A549 (cell line): ENCODE data around the gene PDE4D. TPM values are rescaled to one million over a fixed set of nuclear protein-coding genes. Genes with fewer than 3 reads are reported as not detected.

Experiments
- ATAC-seq, 2 experiments: fragments of 200-7000 bp in 1 of 2; fragments of >200 bp in 1 of 2; cut with Nextera tagmentation in 1 of 2; cut with Tn5 transposase in 1 of 2; 3 replicates each; pipeline versions ENCODE4 v1.8.0 to v1.9.1; 2018 to 2020; ENCODE audit warnings: mild to moderate bottlenecking in 1 of 2, moderate library complexity in 1 of 2
- CTCF ChIA-PET: fragments of 300-600 bp; sonication (Branson Sonifier 250); formaldehyde crosslinking; extraction: SDS; loops from one replicate; lab custom pipeline; 2021; ENCODE audit warnings: antibody characterized with exemption, inconsistent platforms; lab: Yijun Ruan, JAX
- POLR2A ChIA-PET: fragments of 350-600 bp; formaldehyde crosslinking; extraction: SDS; loops from one replicate; lab custom pipeline; 2021; ENCODE audit warnings: antibody characterized with exemption, inconsistent platforms; lab: Yijun Ruan, JAX
- DNase-seq, 2 experiments: peaks; one replicate each; pipeline versions ENCODE4 v3.0.0 to v3.0.0-alpha.2; 2011 to 2016; ENCODE audit warnings: low read depth in 1 of 2, low spot score in 1 of 2
- FAIRE-seq: peaks from 2 replicates; lab custom pipeline; 2011; peaks lifted over from hg19 to GRCh38; lab: Jason Lieb, UNC
- H3K27ac ChIP-seq, 2 experiments: fragments of >200 bp; sonication (Bioruptor Twin); formaldehyde crosslinking; 3 replicates each; pipeline ENCODE4 v1.5.1; 2016 to 2017
- H3K4me1 ChIP-seq: fragments of >200 bp; sonication (Bioruptor Twin); formaldehyde crosslinking; 3 replicates; pipeline ENCODE4 v1.6.1; 2016
- H3K4me2 ChIP-seq: fragments of >200 bp; sonication (Bioruptor Twin); formaldehyde crosslinking; 3 replicates; pipeline ENCODE4 v1.6.1; 2016
- H3K4me3 ChIP-seq: fragments of >200 bp; sonication (Bioruptor Twin); formaldehyde crosslinking; 3 replicates; pipeline ENCODE4 v1.5.1; 2016
- H3K9me3 ChIP-seq: fragments of >200 bp; sonication (Bioruptor Twin); formaldehyde crosslinking; 3 replicates; pipeline ENCODE4 v1.6.1; 2016
- CHD4 ChIP-seq: fragments of 200-600 bp; sonication (generic); IDR thresholded peaks from 2 replicates; pipeline ENCODE4 v1.6.1; 2016; ENCODE audit warnings: antibody characterized with exemption, mild to moderate bottlenecking, borderline replicate concordance
- EHF ChIP-seq: fragments of 250-450 bp; sonication (Bioruptor Pico); IDR thresholded peaks from 2 replicates; pipeline ENCODE4 v1.5.0; 2020; ENCODE audit warnings: mild to moderate bottlenecking
- EHMT2 ChIP-seq: fragments of 200-600 bp; sonication (generic); IDR thresholded peaks from 2 replicates; pipeline ENCODE4 v1.6.1; 2016; ENCODE audit warnings: antibody characterized with exemption, low read depth, mild to moderate bottlenecking, moderate library complexity
- EP300 ChIP-seq, 2 experiments: fragments of >200 bp; sonication (Bioruptor Twin); formaldehyde crosslinking; IDR thresholded peaks; 2 replicates in 1 of 2; 3 replicates in 1 of 2; pipeline ENCODE4 v1.6.1; 2016 to 2017
- ESRRA ChIP-seq: fragments of 150-350 bp; IDR thresholded peaks from 2 replicates; pipeline ENCODE4 v1.6.1; 2014; ENCODE audit warnings: mild to moderate bottlenecking, low read length, borderline replicate concordance
- GATA3 ChIP-seq: IDR thresholded peaks from 2 replicates; pipeline ENCODE4 v1.6.1; 2012; ENCODE audit warnings: borderline replicate concordance
- HDAC2 ChIP-seq: fragments of 200-600 bp; sonication (generic); IDR thresholded peaks from 2 replicates; pipeline ENCODE4 v1.6.1; 2016
- HOXB13 ChIP-seq: fragments of 250-450 bp; sonication (Bioruptor Pico); IDR thresholded peaks from 2 replicates; pipeline ENCODE4 v1.5.0; 2020; ENCODE audit warnings: low read depth, mild to moderate bottlenecking, moderate library complexity
- HOXB5 ChIP-seq: fragments of 250-450 bp; sonication (Bioruptor Pico); IDR thresholded peaks from 2 replicates; pipeline ENCODE4 v1.5.0; 2020; ENCODE audit warnings: mild to moderate bottlenecking, moderate library complexity
- JUN ChIP-seq, 2 experiments: fragments of >200 bp; sonication (Bioruptor Twin); formaldehyde crosslinking; IDR thresholded peaks; 2 replicates in 1 of 2; 3 replicates in 1 of 2; pipeline ENCODE4 v1.6.1; 2016 to 2017
- KDM1A ChIP-seq: fragments of 200-600 bp; sonication (generic); IDR thresholded peaks from 2 replicates; pipeline ENCODE4 v1.6.1; 2016; ENCODE audit warnings: low read depth, mild to moderate bottlenecking
- MAFK ChIP-seq: fragments of 450-650 bp; IDR thresholded peaks from 2 replicates; pipeline ENCODE4 v1.6.1; 2014; ENCODE audit not compliant: partially characterized antibody
- MAZ ChIP-seq: fragments of 150-350 bp; IDR thresholded peaks from 2 replicates; pipeline ENCODE4 v1.6.1; 2014; ENCODE audit warnings: antibody characterized with exemption, low read depth, low read length, borderline replicate concordance
- NFE2L2 ChIP-seq: fragments of 150-350 bp; conservative IDR thresholded peaks from 2 replicates; pipeline ENCODE4 v1.6.1; 2014; ENCODE audit warnings: low read length
- NPAS2 ChIP-seq: fragments of 250-450 bp; sonication (Bioruptor Pico); IDR thresholded peaks from 2 replicates; pipeline ENCODE4 v1.8.0; 2022; ENCODE audit warnings: mild to moderate bottlenecking, moderate library complexity, borderline replicate concordance
- RAD21 ChIP-seq, 2 experiments: fragments of >200 bp in 1 of 2; sonication (Bioruptor Twin) in 1 of 2; formaldehyde crosslinking in 1 of 2; IDR thresholded peaks in 1 of 2; conservative IDR thresholded peaks in 1 of 2; 2 replicates in 1 of 2; 3 replicates in 1 of 2; pipeline ENCODE4 v1.6.1; 2012 to 2018; ENCODE audit warnings: inconsistent platforms in 1 of 2
- RFX5 ChIP-seq: fragments of 450-650 bp; IDR thresholded peaks from 2 replicates; pipeline ENCODE4 v1.7.1; 2014; ENCODE audit warnings: antibody characterized with exemption, mild to moderate bottlenecking, moderate library complexity
- RNF2 ChIP-seq: fragments of 200-600 bp; sonication (generic); IDR thresholded peaks from 2 replicates; pipeline ENCODE4 v1.6.1; 2016; ENCODE audit warnings: low read depth, mild to moderate bottlenecking, antibody characterized with exemption, moderate library complexity, borderline replicate concordance
- SREBF2 ChIP-seq: fragments of 450-650 bp; IDR thresholded peaks from 2 replicates; pipeline ENCODE4 v1.6.1; 2014; ENCODE audit warnings: mild to moderate bottlenecking, moderate library complexity
- TFCP2L1 ChIP-seq: fragments of 250-450 bp; sonication (Bioruptor Pico); IDR thresholded peaks from 2 replicates; pipeline ENCODE4 v1.5.0; 2021; ENCODE audit warnings: mild to moderate bottlenecking
- TP53 ChIP-seq: fragments of 250-450 bp; sonication (Bioruptor Pico); IDR thresholded peaks from 2 replicates; pipeline ENCODE4 v1.5.0; 2021; ENCODE audit warnings: mild to moderate bottlenecking, moderate library complexity
- ZSCAN20 ChIP-seq: fragments of 250-450 bp; sonication (Bioruptor Pico); IDR thresholded peaks from 2 replicates; pipeline ENCODE4 v1.8.0; 2022; ENCODE audit warnings: mild to moderate bottlenecking, moderate library complexity
- WGBS: methylation state at CpG from one replicate; pipeline ENCODE4 v1.1.6; 2017; ENCODE audit errors: missing lambda C conversion rate; 5-methylcytosine and 5-hydroxymethylcytosine counted together
- polyA plus RNA-seq, 4 experiments: library from polyadenylated mRNA; depleted of rRNA in 3 of 4; stranded (reverse); fragments of >200 nt; fragmentation: RNase III in 1 of 4; extraction: RNeasy Plus Mini Kit Qiagen cat#74134 plus additional on column Dnase treatment in 1 of 4; gene quantifications; 2 replicates in 3 of 4; 3 replicates in 1 of 4; pipeline ENCODE4 v1.2.3, GENCODE V29; 2011 to 2017
- TF ChIP-seq, protein P1 (sequence below): IDR thresholded peaks from 2 replicates; pipeline ENCODE4 v1.6.1; 2012
- TF ChIP-seq, protein P2 (sequence below): fragments of 450-650 bp; IDR thresholded peaks from 2 replicates; pipeline ENCODE4 v1.6.1; 2014; ENCODE audit warnings: antibody characterized with exemption
- TF ChIP-seq, protein P3 (sequence below): IDR thresholded peaks from 2 replicates; pipeline ENCODE4 v1.6.1; 2012; ENCODE audit warnings: low read depth, borderline replicate concordance
- TF ChIP-seq, protein P4 (sequence below): IDR thresholded peaks from 2 replicates; pipeline ENCODE4 v1.6.1; 2012
- TF ChIP-seq, protein P5 (sequence below): fragments of 150-350 bp; IDR thresholded peaks from 2 replicates; pipeline ENCODE4 v1.6.1; 2014; ENCODE audit warnings: low read depth, mild to moderate bottlenecking, low read length

PDE4D gene
- polyA plus RNA-seq, 2 of the 4 experiments (the other 2 are of a cell fraction): 74.0 to 213 TPM

DNA sequence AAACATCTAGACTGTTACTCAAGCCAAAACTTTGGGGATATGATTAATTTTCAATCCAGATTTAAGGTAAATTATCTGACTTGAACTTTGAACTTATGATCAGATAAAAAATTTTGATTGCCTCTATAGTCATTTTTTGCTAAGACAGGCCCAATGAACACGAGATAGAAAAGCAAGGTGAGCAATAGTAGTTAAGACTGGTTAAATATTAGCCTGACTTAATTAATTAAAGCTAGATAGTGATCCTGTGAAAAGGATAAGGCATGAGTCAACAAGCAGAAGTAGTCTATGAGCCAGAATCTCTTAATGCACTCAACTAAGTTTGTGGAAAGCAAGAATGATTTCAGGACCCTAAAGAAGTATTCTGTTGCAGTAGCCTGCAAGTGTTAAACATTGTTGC lies 66.5 kb downstream of the PDE4D start:
- H3K4me3 ChIP-seq: no peak overlapping the region
- no peaks in the 10 kb centered on the region for H3K4me1 ChIP-seq
- no peak for DNase-seq
- WGBS: 8% methylated on average over 1 of the region's 1 CpG
- POLR2A ChIA-PET: no interaction called here
- H3K27ac ChIP-seq: no peak overlapping the region
- no peak for ATAC-seq
- FAIRE-seq: no peak
- TF ChIP-seq RNF2 (no peak), SREBF2 (no peak), KDM1A (no peak), ESRRA (no peak), EHF (no peak), NPAS2 (CRISPR knock-in tag) (no peak)
- TF ChIP-seq, protein P1, sequence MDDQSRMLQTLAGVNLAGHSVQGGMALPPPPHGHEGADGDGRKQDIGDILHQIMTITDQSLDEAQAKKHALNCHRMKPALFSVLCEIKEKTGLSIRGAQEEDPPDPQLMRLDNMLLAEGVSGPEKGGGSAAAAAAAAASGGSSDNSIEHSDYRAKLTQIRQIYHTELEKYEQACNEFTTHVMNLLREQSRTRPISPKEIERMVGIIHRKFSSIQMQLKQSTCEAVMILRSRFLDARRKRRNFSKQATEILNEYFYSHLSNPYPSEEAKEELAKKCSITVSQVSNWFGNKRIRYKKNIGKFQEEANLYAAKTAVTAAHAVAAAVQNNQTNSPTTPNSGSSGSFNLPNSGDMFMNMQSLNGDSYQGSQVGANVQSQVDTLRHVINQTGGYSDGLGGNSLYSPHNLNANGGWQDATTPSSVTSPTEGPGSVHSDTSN: no peak
- TF ChIP-seq, protein P2, sequence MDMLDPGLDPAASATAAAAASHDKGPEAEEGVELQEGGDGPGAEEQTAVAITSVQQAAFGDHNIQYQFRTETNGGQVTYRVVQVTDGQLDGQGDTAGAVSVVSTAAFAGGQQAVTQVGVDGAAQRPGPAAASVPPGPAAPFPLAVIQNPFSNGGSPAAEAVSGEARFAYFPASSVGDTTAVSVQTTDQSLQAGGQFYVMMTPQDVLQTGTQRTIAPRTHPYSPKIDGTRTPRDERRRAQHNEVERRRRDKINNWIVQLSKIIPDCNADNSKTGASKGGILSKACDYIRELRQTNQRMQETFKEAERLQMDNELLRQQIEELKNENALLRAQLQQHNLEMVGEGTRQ: no peak
- CTCF ChIA-PET: interaction anchor here (3.5 kb wide), 1 partner anchor 13 kb away, joined by 10 read pairs; no protein-coding TSS in a partner anchor
- H3K4me2 ChIP-seq: no peak overlapping the region
- H3K9me3 ChIP-seq: no peaks in the 10 kb centered on the region

DNA sequence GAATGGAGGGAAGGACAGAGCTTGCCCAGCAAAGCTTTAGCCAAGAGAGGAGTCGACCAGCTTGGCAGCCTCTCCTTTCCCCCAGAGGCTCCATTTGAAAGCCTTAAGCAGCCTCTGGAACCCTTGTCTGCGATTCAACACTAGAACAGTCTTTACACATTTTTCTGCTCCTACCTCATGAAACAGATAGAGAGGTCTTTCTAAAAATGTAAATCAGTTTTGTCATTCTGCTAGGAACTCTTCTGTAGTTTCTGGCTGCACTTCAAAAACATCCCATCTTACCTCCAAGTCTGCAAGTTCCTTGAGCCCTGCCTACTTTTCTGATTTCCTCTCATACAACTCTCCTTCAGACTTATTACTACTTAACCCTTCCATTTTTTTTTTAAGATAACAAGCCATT lies 70.1 kb downstream of the PDE4D start:
- no peaks in the 10 kb centered on the region for H3K4me1 ChIP-seq
- H3K27ac ChIP-seq: no peak overlapping the region
- DNase-seq (no peak), ATAC-seq (no peak), FAIRE-seq (no peak)
- no peak overlapping the region for H3K4me3 ChIP-seq
- H3K4me2 ChIP-seq: no peak overlapping the region
- POLR2A ChIA-PET: no interaction called here
- WGBS: 21% methylated on average over 2 of the region's 2 CpGs
- no peaks in the 10 kb centered on the region for H3K9me3 ChIP-seq
- CTCF ChIA-PET: interaction anchor here (1.6 to 3.2 kb wide), 2 partner anchors 9 to 13 kb away, joined by 7 to 15 read pairs; no protein-coding TSS in a partner anchor
- no peak for TF ChIP-seq EP300 (IDR thresholded peaks at IDR 0.05)
- no peak for TF ChIP-seq MAFK
- no peak for TF ChIP-seq EHMT2
- TF ChIP-seq, protein P2: no peak
- TF ChIP-seq, protein P3, sequence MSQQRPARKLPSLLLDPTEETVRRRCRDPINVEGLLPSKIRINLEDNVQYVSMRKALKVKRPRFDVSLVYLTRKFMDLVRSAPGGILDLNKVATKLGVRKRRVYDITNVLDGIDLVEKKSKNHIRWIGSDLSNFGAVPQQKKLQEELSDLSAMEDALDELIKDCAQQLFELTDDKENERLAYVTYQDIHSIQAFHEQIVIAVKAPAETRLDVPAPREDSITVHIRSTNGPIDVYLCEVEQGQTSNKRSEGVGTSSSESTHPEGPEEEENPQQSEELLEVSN: no peak
- no peak for TF ChIP-seq TFCP2L1 (CRISPR knock-in tag)
- no peak for TF ChIP-seq HOXB13 (CRISPR knock-in tag)

DNA sequence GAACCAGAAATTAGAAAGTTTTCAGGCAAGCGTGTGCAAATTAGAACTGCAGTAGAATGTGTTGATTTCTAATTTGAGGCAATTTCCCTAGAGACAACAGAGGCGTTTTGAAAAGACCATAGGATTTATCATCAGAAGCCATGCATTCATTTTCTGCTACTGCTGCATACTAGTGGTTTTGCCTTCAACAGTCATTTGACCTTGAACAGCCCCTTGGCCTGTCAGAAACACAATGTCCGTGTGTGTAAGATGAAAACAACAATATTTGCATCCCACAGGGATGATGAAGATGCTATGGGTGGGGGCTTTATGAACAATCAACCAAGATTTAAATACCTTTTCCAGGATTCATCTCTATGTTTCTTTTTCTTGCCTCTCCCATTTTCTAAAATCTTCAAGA lies 73.7 kb downstream of the PDE4D start:
- Histone ChIP-seq H3K4me1 (no peaks in the 10 kb centered on the region), H3K4me2 (no peak overlapping the region), H3K9me3 (no peaks in the 10 kb centered on the region), H3K4me3 (no peak overlapping the region), H3K27ac (no peak overlapping the region)
- ATAC-seq (no peak), FAIRE-seq (no peak), DNase-seq (no peak)
- TF ChIP-seq HOXB13 (CRISPR knock-in tag): no peak
- TF ChIP-seq JUN (IDR thresholded peaks at IDR 0.05): no peak
- TF ChIP-seq TP53 (CRISPR knock-in tag): no peak
- TF ChIP-seq ZSCAN20: no peak
- no peak for TF ChIP-seq EP300 (IDR thresholded peaks at IDR 0.05)
- TF ChIP-seq MAFK: no peak
- TF ChIP-seq, protein P4, sequence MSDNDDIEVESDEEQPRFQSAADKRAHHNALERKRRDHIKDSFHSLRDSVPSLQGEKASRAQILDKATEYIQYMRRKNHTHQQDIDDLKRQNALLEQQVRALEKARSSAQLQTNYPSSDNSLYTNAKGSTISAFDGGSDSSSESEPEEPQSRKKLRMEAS: no peak
- TF ChIP-seq, protein P3: no peak
- TF ChIP-seq GATA3: no peak
- no peak for TF ChIP-seq HOXB5
- no peak for TF ChIP-seq MAZ
- no peak for TF ChIP-seq CHD4
- TF ChIP-seq NFE2L2: no peak
- TF ChIP-seq, protein P5, sequence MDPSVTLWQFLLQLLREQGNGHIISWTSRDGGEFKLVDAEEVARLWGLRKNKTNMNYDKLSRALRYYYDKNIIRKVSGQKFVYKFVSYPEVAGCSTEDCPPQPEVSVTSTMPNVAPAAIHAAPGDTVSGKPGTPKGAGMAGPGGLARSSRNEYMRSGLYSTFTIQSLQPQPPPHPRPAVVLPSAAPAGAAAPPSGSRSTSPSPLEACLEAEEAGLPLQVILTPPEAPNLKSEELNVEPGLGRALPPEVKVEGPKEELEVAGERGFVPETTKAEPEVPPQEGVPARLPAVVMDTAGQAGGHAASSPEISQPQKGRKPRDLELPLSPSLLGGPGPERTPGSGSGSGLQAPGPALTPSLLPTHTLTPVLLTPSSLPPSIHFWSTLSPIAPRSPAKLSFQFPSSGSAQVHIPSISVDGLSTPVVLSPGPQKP: no peak
- TF ChIP-seq HDAC2: no peak
- TF ChIP-seq RFX5: no peak
- no peak for TF ChIP-seq EHF
- no peak for TF ChIP-seq RAD21 (conservative IDR thresholded peaks at IDR 0.05 in 1 of 2, IDR thresholded peaks at IDR 0.05 in 1 of 2)
- POLR2A ChIA-PET: no interaction called here
- CTCF ChIA-PET: interaction anchor here (2.0 kb wide), 1 partner anchor 9 kb away, joined by 7 read pairs; no protein-coding TSS in a partner anchor
- WGBS: 30% methylated on average over 3 of the region's 3 CpGs
